Transverse colon (tissue), 4 donors: Measurements from ENCODE around the gene SPATA31E1.

Experiments used
- EP300 ChIP-seq: sonication (generic); formaldehyde crosslinking; IDR thresholded peaks from one replicate; pipeline ENCODE4 v1.6.1; 2017; ENCODE audit warnings: antibody characterized with exemption, low read depth
- POLR2A ChIP-seq: fragments of 450-650 bp; IDR thresholded peaks from one replicate; pipeline ENCODE4 v1.6.1; 2016; ENCODE audit warnings: antibody characterized with exemption, mild to moderate bottlenecking, moderate library complexity
- POLR2AphosphoS5 ChIP-seq, 3 donors: sonication (generic); formaldehyde crosslinking; IDR thresholded peaks; one replicate each; pipeline ENCODE4 v1.6.1; 2016; ENCODE audit warnings: antibody characterized with exemption in 3 of 3
- TF ChIP-seq, protein P1 (sequence below), 5 experiments: fragments of 200-600 bp in 3 of 5; fragments of 450-650 bp in 2 of 5; sonication (generic) in 3 of 5; IDR thresholded peaks; 1 replicate in 2 of 5; 2 replicates in 3 of 5; pipeline ENCODE4 v1.5.1; 2016 to 2017; ENCODE audit warnings: antibody characterized with exemption in 5 of 5, inconsistent platforms in 3 of 5, mild to moderate bottlenecking in 2 of 5, moderate library complexity in 1 of 5

DNA sequence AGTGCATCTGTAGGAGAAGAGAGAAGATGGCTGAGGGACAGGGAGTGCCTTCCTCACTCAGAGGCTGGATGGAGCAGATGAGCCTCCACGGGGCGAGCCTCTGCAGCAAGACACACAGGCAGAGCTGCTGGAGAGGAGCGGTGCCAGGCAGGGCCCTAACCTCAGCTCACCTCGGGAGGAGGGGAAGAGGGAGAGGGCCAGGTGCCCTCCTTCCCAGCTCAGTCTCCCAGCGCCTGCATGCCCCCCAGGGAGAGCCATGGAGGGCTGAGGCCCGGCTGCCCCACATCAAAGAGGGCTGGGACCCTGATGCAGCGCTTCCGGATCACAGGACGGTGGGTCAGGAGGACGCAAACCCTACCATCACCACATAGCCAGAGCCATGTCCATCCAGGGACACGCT lies 13.6 kb upstream of the SPATA31E1 start:
- TF ChIP-seq, protein P1, sequence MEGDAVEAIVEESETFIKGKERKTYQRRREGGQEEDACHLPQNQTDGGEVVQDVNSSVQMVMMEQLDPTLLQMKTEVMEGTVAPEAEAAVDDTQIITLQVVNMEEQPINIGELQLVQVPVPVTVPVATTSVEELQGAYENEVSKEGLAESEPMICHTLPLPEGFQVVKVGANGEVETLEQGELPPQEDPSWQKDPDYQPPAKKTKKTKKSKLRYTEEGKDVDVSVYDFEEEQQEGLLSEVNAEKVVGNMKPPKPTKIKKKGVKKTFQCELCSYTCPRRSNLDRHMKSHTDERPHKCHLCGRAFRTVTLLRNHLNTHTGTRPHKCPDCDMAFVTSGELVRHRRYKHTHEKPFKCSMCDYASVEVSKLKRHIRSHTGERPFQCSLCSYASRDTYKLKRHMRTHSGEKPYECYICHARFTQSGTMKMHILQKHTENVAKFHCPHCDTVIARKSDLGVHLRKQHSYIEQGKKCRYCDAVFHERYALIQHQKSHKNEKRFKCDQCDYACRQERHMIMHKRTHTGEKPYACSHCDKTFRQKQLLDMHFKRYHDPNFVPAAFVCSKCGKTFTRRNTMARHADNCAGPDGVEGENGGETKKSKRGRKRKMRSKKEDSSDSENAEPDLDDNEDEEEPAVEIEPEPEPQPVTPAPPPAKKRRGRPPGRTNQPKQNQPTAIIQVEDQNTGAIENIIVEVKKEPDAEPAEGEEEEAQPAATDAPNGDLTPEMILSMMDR (IDR thresholded peaks at IDR 0.05): no peak
- no peak for TF ChIP-seq POLR2AphosphoS5 (IDR thresholded peaks at IDR 0.05)
- TF ChIP-seq POLR2A: no peak
- TF ChIP-seq EP300: no peak
